Measurements from ENCODE around the gene GPR176.

The GPR176 gene

GRCh38 chr15:39799552-39800011, 120.5 kb downstream of the GPR176 start:
- DNase-seq: no peak

GRCh38 chr15:39798382-39798781, 121.7 kb downstream of the GPR176 start:
- no peak for DNase-seq

- DNase-seq: no peak
Observed at GRCh38 chr15:39797407-39797806, 122.7 kb downstream of the GPR176 start.

- no peak for DNase-seq
Observed at GRCh38 chr15:39796601-39797000, 123.5 kb downstream of the GPR176 start.

- no peak for DNase-seq
Observed at GRCh38 chr15:39795486-39795885, 124.6 kb downstream of the GPR176 start.

- no peak for DNase-seq
Observed at GRCh38 chr15:39794954-39795353, 125.1 kb downstream of the GPR176 start.

GRCh38 chr15:39793923-39794322, 126.1 kb downstream of the GPR176 start:
- no peak for DNase-seq

GRCh38 chr15:39792844-39793335, 127.2 kb downstream of the GPR176 start:
- no peak for DNase-seq

- DNase-seq: no peak
Observed at GRCh38 chr15:39792025-39792843, 127.8 kb downstream of the GPR176 start.

- no peak for DNase-seq
Observed at GRCh38 chr15:39789736-39790135, 130.3 kb downstream of the GPR176 start.

- no peak for DNase-seq
Observed at GRCh38 chr15:39788800-39789565, 131.1 kb downstream of the GPR176 start.

GRCh38 chr15:39788108-39788507, 132.0 kb downstream of the GPR176 start:
- DNase-seq: no peak

GRCh38 chr15:39787479-39787878, 132.6 kb downstream of the GPR176 start:
- DNase-seq: no peak

GRCh38 chr15:39786447-39787056, 133.5 kb downstream of the GPR176 start:
- no peak for DNase-seq

GRCh38 chr15:39785841-39786240, 134.2 kb downstream of the GPR176 start:
- no peak for DNase-seq

GRCh38 chr15:39785139-39785538, 134.9 kb downstream of the GPR176 start:
- DNase-seq: no peak

- DNase-seq: no peak
Observed at GRCh38 chr15:39784638-39785037, 135.4 kb downstream of the GPR176 start.

GRCh38 chr15:39784125-39784524, 135.9 kb downstream of the GPR176 start:
- DNase-seq: no peak

- DNase-seq: no peak
Observed at GRCh38 chr15:39783244-39783820, 136.7 kb downstream of the GPR176 start.

- DNase-seq: peak; percentile 93
Observed at GRCh38 chr15:39782441-39783138, 137.5 kb downstream of the GPR176 start, which contains the start of gene FSIP1. FSIP1 (minus strand) TSS chr15:39782841; CDS start chr15:39776524, 6,317 bp downstream.

GRCh38 chr15:39781967-39782302, 138.1 kb downstream of the GPR176 start:
- DNase-seq: no peak
